Measurements from ENCODE around the gene RBFA. TPM values are rescaled to one million over a fixed set of nuclear protein-coding genes. Genes with fewer than 3 reads are reported as not detected.

The RBFA gene
- total and polyA plus RNA-seq, 2 donors (not counting 3 experiments of a cell fraction or from before 2014, with no cell fraction given), result 27.4 to 34.8 TPM

DNA sequence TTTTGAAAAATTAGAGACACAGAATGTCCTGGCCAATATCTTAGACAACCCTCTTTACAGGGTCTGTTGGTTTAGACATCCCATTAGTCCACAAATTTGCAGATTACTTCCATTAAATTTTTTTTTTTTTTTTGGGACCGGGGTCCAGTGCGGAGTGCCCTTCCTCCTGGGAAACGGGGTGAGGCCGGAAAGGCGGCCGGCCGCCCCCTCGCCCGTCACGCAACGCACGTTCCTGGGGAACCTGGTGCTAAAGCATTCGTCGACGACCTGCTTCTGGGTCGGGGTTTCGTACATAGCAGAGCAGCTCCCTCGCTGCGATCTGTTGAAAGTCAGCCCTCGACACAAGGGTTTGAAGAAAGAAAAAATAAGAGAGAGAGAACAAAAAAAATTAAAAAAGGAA lies 21.5 kb upstream of the RBFA start:
- H3K9me1 ChIP-seq (replicated peaks; ENCODE audit: control insufficient read depth, extremely low read depth, insufficient read depth, low read length), result no peaks in the 10 kb centered on the region
- no peak overlapping the region for H2AFZ ChIP-seq (ENCODE audit: low read depth, low read length)
- TF ChIP-seq, protein P1, sequence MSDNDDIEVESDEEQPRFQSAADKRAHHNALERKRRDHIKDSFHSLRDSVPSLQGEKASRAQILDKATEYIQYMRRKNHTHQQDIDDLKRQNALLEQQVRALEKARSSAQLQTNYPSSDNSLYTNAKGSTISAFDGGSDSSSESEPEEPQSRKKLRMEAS (IDR thresholded peaks at IDR 0.05; ENCODE audit: insufficient read depth, insufficient read length), result no peak
- TF ChIP-seq JUN (IDR thresholded peaks at IDR 0.05; ENCODE audit: borderline replicate concordance, insufficient read depth, insufficient read length, low read depth) (no peak), POLR2A (IDR thresholded peaks at IDR 0.05; ENCODE audit: low read depth, low read length) (no peak), GATA2 (IDR thresholded peaks at IDR 0.05; ENCODE audit: insufficient read depth, insufficient read length, low read depth, low read length) (no peak), POLR2AphosphoS5 (IDR thresholded peaks at IDR 0.05; ENCODE audit: insufficient read depth, low read depth, low read length) (no peak), FOS (IDR thresholded peaks at IDR 0.05; ENCODE audit: borderline replicate concordance, insufficient read depth, low read length) (no peak), MYC (IDR thresholded peaks at IDR 0.05; ENCODE audit: low read depth, low read length) (no peak), EZH2 (IDR thresholded peaks at IDR 0.05; ENCODE audit: borderline replicate concordance, low read depth, low read length, severe bottlenecking) (no peak)
- TF ChIP-seq, protein P2, sequence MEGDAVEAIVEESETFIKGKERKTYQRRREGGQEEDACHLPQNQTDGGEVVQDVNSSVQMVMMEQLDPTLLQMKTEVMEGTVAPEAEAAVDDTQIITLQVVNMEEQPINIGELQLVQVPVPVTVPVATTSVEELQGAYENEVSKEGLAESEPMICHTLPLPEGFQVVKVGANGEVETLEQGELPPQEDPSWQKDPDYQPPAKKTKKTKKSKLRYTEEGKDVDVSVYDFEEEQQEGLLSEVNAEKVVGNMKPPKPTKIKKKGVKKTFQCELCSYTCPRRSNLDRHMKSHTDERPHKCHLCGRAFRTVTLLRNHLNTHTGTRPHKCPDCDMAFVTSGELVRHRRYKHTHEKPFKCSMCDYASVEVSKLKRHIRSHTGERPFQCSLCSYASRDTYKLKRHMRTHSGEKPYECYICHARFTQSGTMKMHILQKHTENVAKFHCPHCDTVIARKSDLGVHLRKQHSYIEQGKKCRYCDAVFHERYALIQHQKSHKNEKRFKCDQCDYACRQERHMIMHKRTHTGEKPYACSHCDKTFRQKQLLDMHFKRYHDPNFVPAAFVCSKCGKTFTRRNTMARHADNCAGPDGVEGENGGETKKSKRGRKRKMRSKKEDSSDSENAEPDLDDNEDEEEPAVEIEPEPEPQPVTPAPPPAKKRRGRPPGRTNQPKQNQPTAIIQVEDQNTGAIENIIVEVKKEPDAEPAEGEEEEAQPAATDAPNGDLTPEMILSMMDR (IDR thresholded peaks at IDR 0.05; ENCODE audit: extremely low read depth in 1 of 2, insufficient read depth in 1 of 2, low read depth in 1 of 2, low read length in 2 of 2), result no peak
- H3K9ac ChIP-seq (replicated peaks; ENCODE audit: extremely low read depth, insufficient read depth, low read length), result no peak overlapping the region
- no peak overlapping the region for H3K27ac ChIP-seq (ENCODE audit: insufficient read depth, low read depth, low read length)
- no peaks in the 10 kb centered on the region for H3K27me3 ChIP-seq (ENCODE audit: control insufficient read depth in 2 of 2, insufficient read depth in 2 of 2, low read length in 2 of 2)
- H3K4me1 ChIP-seq (ENCODE audit: control insufficient read depth, extremely low read depth, insufficient read depth, low read length), result no peaks in the 10 kb centered on the region
- BruUV-seq (replicated peaks), result no TSS peak
- no peak overlapping the region for H3K4me2 ChIP-seq (ENCODE audit: insufficient read depth, low read length)
- dilution Hi-C loops (cut with MboI; ENCODE audit: extremely low pct_ligation_motif_present, low sequenced_read_pairs) (no loop called here), intact Hi-C loops (cut with micrococcal nuclease) (no loop called here)
- DNase-seq (ENCODE audit: low read depth, low spot score) (no peak), FAIRE-seq (no peak)
- POLR2A ChIA-PET, result no interaction called here
- H3K9me3 ChIP-seq (replicated peaks; ENCODE audit: control insufficient read depth, insufficient read depth, low read length), result no peaks in the 10 kb centered on the region
- H3K36me3 ChIP-seq (ENCODE audit: control insufficient read depth in 2 of 2, extremely low read depth in 1 of 2, insufficient read depth in 2 of 2, low read length in 2 of 2), result no peaks in the 10 kb centered on the region
- H3K79me2 ChIP-seq (ENCODE audit: control insufficient read depth, insufficient read depth, low read length), result no peaks in the 10 kb centered on the region
- H3K4me3 ChIP-seq (replicated peaks in 1 of 3; ENCODE audit: insufficient read depth in 1 of 3, low read depth in 1 of 3, low read length in 3 of 3), result no peak overlapping the region
- CTCF ChIA-PET, result no interaction called here
- no peaks in the 10 kb centered on the region for H4K20me1 ChIP-seq (replicated peaks; ENCODE audit: control insufficient read depth, extremely low read depth, insufficient read depth, low read length)
